ENCODE data around the gene ETFA. TPM values are rescaled to one million over a fixed set of nuclear protein-coding genes. Genes with fewer than 3 reads are reported as not detected.
A peak's percentile ranks its signal among the peaks of the same experiment; 100 is the strongest.

Gene ETFA
- total and polyA plus RNA-seq, 2 experiments from 2014 or later, result 175 to 185 TPM

DNA sequence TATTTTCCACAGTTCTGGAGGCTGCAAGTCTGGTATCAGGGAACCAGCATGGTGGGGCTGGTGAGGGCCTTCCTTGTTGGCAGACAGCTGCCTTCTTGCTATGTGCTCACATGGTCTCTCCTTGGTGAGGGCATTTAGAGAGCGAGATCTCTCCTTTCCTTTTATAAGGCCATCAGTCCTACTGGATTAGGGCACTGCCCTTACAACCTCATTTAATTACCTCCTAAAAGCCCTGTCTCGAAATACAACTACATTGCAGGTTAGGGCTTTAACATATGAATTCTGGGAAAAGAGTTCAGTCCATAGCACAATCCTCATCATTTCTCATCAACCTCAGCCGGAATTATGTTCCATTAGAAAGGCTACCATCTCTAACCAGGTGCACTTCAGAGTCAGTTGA lies 47.2 kb upstream of the ETFA start:
- Histone ChIP-seq H3K79me2 (no peaks in the 10 kb centered on the region), H3K27me3 (no peaks in the 10 kb centered on the region)

DNA sequence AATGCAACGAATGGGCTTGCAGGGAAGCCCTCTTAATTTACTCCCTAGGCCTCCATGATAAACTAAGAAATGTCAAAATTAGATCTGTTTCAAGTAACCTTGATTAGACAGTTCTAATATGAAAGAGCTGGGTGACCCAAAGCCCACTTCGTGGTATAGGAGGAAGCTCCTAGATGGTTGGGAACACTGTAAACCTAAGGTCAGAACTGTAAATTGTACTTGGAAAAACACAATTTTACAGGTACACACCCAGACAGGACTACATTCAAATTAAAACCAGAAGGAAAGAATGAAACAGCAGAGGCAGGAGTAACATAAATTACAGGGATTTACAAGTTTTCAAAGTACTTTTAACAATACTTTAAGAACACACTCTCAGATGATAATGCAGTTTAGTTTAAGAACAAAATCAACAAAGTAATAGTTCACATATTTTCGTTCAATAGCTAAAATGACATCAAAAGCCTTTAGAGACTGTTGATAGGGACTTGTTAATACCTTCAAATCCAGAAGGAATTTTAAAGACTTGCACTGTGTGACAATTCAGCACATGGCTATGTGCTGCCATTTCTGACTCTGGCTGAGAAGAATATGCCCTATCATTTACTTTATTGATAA lies 43.7 kb upstream of the ETFA start:
- no peaks in the 10 kb centered on the region for H4K20me1 ChIP-seq (ENCODE audit: insufficient read depth, poor library complexity, severe bottlenecking)
- H2AFZ ChIP-seq, result no peak overlapping the region
- TF ChIP-seq, protein P1, sequence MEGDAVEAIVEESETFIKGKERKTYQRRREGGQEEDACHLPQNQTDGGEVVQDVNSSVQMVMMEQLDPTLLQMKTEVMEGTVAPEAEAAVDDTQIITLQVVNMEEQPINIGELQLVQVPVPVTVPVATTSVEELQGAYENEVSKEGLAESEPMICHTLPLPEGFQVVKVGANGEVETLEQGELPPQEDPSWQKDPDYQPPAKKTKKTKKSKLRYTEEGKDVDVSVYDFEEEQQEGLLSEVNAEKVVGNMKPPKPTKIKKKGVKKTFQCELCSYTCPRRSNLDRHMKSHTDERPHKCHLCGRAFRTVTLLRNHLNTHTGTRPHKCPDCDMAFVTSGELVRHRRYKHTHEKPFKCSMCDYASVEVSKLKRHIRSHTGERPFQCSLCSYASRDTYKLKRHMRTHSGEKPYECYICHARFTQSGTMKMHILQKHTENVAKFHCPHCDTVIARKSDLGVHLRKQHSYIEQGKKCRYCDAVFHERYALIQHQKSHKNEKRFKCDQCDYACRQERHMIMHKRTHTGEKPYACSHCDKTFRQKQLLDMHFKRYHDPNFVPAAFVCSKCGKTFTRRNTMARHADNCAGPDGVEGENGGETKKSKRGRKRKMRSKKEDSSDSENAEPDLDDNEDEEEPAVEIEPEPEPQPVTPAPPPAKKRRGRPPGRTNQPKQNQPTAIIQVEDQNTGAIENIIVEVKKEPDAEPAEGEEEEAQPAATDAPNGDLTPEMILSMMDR (IDR thresholded peaks at IDR 0.05; ENCODE audit: poor library complexity), result no peak
- TF ChIP-seq EZH2phosphoT487 (IDR thresholded peaks at IDR 0.05; ENCODE audit: low read depth, severe bottlenecking, unreplicated experiment), result no peak
- TF ChIP-seq EZH2 (IDR thresholded peaks at IDR 0.05; ENCODE audit: borderline replicate concordance), result no peak
- peak overlapping the region; percentile 39 for H3K27ac ChIP-seq
- H3K4me2 ChIP-seq, result peak overlapping the region; percentile 43
- H3K79me2 ChIP-seq, result peaks cover 8% of the 10 kb centered on the region
- no peak for DNase-seq (ENCODE audit: low spot score)
- no peaks in the 10 kb centered on the region for H3K27me3 ChIP-seq
- 26% methylated on average over 3 of the region's 3 CpGs for WGBS (ENCODE audit: low lambda C conversion rate, missing lambda C conversion rate)
- no peaks in the 10 kb centered on the region for H3K36me3 ChIP-seq (replicated peaks; ENCODE audit: insufficient read depth, low read depth)
- no peak overlapping the region for H3K4me3 ChIP-seq
- no peaks in the 10 kb centered on the region for H3K9me2 ChIP-seq (replicated peaks; ENCODE audit: insufficient read depth)
- peaks cover 9% of the 10 kb centered on the region for H3K4me1 ChIP-seq (ENCODE audit: insufficient read depth)
- no peaks in the 10 kb centered on the region for H3K9me3 ChIP-seq (ENCODE audit: low read depth)

More for the DNA sequence above, 47.2 kb upstream of the ETFA start:
- Histone ChIP-seq H3K36me3 (replicated peaks; ENCODE audit: insufficient read depth, low read depth) (no peaks in the 10 kb centered on the region), H4K20me1 (ENCODE audit: insufficient read depth, poor library complexity, severe bottlenecking) (no peaks in the 10 kb centered on the region), H3K27ac (no peak overlapping the region), H2AFZ (no peak overlapping the region), H3K4me2 (no peak overlapping the region), H3K4me1 (ENCODE audit: insufficient read depth) (peaks cover 9% of the 10 kb centered on the region), H3K9me2 (replicated peaks; ENCODE audit: insufficient read depth) (no peaks in the 10 kb centered on the region), H3K4me3 (no peak overlapping the region), H3K9me3 (ENCODE audit: low read depth) (no peaks in the 10 kb centered on the region)
- DNase-seq (ENCODE audit: low spot score), result no peak
- TF ChIP-seq, protein P1 (IDR thresholded peaks at IDR 0.05; ENCODE audit: poor library complexity), result no peak
- no peak for TF ChIP-seq EZH2 (IDR thresholded peaks at IDR 0.05; ENCODE audit: borderline replicate concordance)
- no peak for TF ChIP-seq EZH2phosphoT487 (IDR thresholded peaks at IDR 0.05; ENCODE audit: low read depth, severe bottlenecking, unreplicated experiment)
- WGBS (ENCODE audit: low lambda C conversion rate, missing lambda C conversion rate), result 88% methylated on average over 3 of the region's 3 CpGs

- Histone ChIP-seq H2AFZ (no peak overlapping the region), H3K79me2 (peaks cover 10% of the 10 kb centered on the region), H3K9me2 (replicated peaks; ENCODE audit: insufficient read depth) (no peaks in the 10 kb centered on the region), H3K4me2 (peak overlapping the region; percentile 43), H3K27ac (peak overlapping the region; percentile 39), H3K4me1 (ENCODE audit: insufficient read depth) (peaks cover 9% of the 10 kb centered on the region), H4K20me1 (ENCODE audit: insufficient read depth, poor library complexity, severe bottlenecking) (no peaks in the 10 kb centered on the region), H3K4me3 (no peak overlapping the region), H3K9me3 (ENCODE audit: low read depth) (no peaks in the 10 kb centered on the region), H3K27me3 (no peaks in the 10 kb centered on the region), H3K36me3 (replicated peaks; ENCODE audit: insufficient read depth, low read depth) (no peaks in the 10 kb centered on the region)
- TF ChIP-seq EZH2phosphoT487 (IDR thresholded peaks at IDR 0.05; ENCODE audit: low read depth, severe bottlenecking, unreplicated experiment) (no peak), EZH2 (IDR thresholded peaks at IDR 0.05; ENCODE audit: borderline replicate concordance) (no peak)
- TF ChIP-seq, protein P1 (IDR thresholded peaks at IDR 0.05; ENCODE audit: poor library complexity), result no peak
- 60% methylated on average over 10 of the region's 10 CpGs for WGBS (ENCODE audit: low lambda C conversion rate, missing lambda C conversion rate)
- no peak for DNase-seq (ENCODE audit: low spot score)
Measured at GRCh38 chr15:76353903-76354302, 42.6 kb upstream of the ETFA start.

Measured in hepatocyte (in vitro differentiated cells).